Naive thymus-derived CD4-positive, alpha-beta T cell (primary cell): ENCODE measurements around the gene SKIC8. TPM values are rescaled to one million over a fixed set of nuclear protein-coding genes. Genes with fewer than 3 reads are reported as not detected.

Experiments used
- ATAC-seq: fragments of 150-1000 bp; cut with Tn5 transposase; 2 replicates; pipeline ENCODE4 v1.10.0; 2021; ENCODE audit warnings: mild to moderate bottlenecking, moderate library complexity
- CTCF ChIA-PET: fragments of 350-600 bp; sonication (Branson Sonifier 250); formaldehyde crosslinking; loops from one replicate; lab custom pipeline; 2021; ENCODE audit warnings: antibody characterized with exemption; lab: Charles Lee
- POLR2A ChIA-PET: fragments of 350-600 bp; sonication (Branson Sonifier 250); formaldehyde crosslinking; loops from one replicate; lab custom pipeline; 2021; ENCODE audit warnings: antibody characterized with exemption, inconsistent platforms; lab: Charles Lee
- DNase-seq, 9 donors: peaks; one replicate each; pipeline versions ENCODE4 v3.0.0 to v3.0.0-alpha.2; 2020 to 2022; ENCODE audit warnings: mixed read lengths in 1 of 9
- H3K27ac ChIP-seq: one replicate; pipeline ENCODE4 v1.7.0; 2013; ENCODE audit warnings: mild to moderate bottlenecking, low read depth, low read length, moderate library complexity
- H3K27me3 ChIP-seq, 2 donors: one replicate each; pipeline ENCODE4 v1.7.0; 2013; ENCODE audit warnings: low read length in 2 of 2, mild to moderate bottlenecking in 2 of 2, moderate library complexity in 2 of 2; ENCODE audit not compliant: control insufficient read depth in 2 of 2, insufficient read depth in 2 of 2
- H3K36me3 ChIP-seq, 3 experiments: 1 replicate in 2 of 3; 2 replicates in 1 of 3; pipeline ENCODE4 v1.7.0; 2013; ENCODE audit warnings: low read length in 3 of 3, mild to moderate bottlenecking in 3 of 3, moderate library complexity in 1 of 3; ENCODE audit not compliant: insufficient read depth in 3 of 3, control insufficient read depth in 2 of 3
- H3K4me1 ChIP-seq, 2 donors: one replicate each; pipeline ENCODE4 v1.7.0; 2013; ENCODE audit warnings: low read length in 2 of 2, mild to moderate bottlenecking in 2 of 2, moderate library complexity in 1 of 2; ENCODE audit not compliant: control insufficient read depth in 2 of 2, insufficient read depth in 2 of 2
- H3K4me3 ChIP-seq: 2 replicates; pipeline ENCODE4 v1.7.0; 2013; ENCODE audit warnings: mild to moderate bottlenecking, low read length
- H3K9me3 ChIP-seq, 3 experiments: 1 replicate in 2 of 3; 2 replicates in 1 of 3; pipeline ENCODE4 v1.7.0; 2013; ENCODE audit warnings: low read length in 3 of 3; ENCODE audit not compliant: control insufficient read depth in 2 of 3
- H3K27ac Mint-ChIP-seq, 9 donors: one replicate each; pipeline ENCODE4 v1.8.0; 2020 to 2022; ENCODE audit warnings: mixed read lengths in 9 of 9, mild to moderate bottlenecking in 8 of 9, moderate library complexity in 5 of 9, inconsistent platforms in 2 of 9
- H3K27me3 Mint-ChIP-seq, 5 donors: one replicate each; pipeline ENCODE4 v1.8.0; 2021 to 2022; ENCODE audit warnings: mixed read lengths in 5 of 5, mild to moderate bottlenecking in 1 of 5
- H3K36me3 Mint-ChIP-seq, 5 donors: one replicate each; pipeline ENCODE4 v1.8.0; 2020 to 2022; ENCODE audit warnings: mixed read lengths in 5 of 5, mild to moderate bottlenecking in 3 of 5, inconsistent platforms in 1 of 5
- H3K4me1 Mint-ChIP-seq, 7 donors: one replicate each; pipeline ENCODE4 v1.8.0; 2020 to 2022; ENCODE audit warnings: mixed read lengths in 7 of 7, mild to moderate bottlenecking in 3 of 7, inconsistent platforms in 1 of 7
- H3K4me3 Mint-ChIP-seq, 10 donors: one replicate each; pipeline ENCODE4 v1.8.0; 2020 to 2022; ENCODE audit warnings: mild to moderate bottlenecking in 10 of 10, mixed read lengths in 10 of 10, moderate library complexity in 6 of 10, inconsistent platforms in 2 of 10
- H3K9me3 Mint-ChIP-seq, 11 donors: one replicate each; pipeline ENCODE4 v1.8.0; 2020 to 2022; ENCODE audit warnings: mixed read lengths in 11 of 11, mild to moderate bottlenecking in 4 of 11, inconsistent platforms in 1 of 11, moderate library complexity in 1 of 11
- intact Hi-C, 2 donors: fragments of 100-400 bp; cut with micrococcal nuclease; formaldehyde crosslinking; loops; one replicate each; pipeline ENCODE4 v1.15.1; 2023
- polyA plus RNA-seq, 2 donors: library from polyadenylated mRNA; unstranded; fragments of 300-500 nt; fragmentation: Illumina TruSeq; gene quantifications; one replicate each; pipeline ENCODE4 v1.2.3, GENCODE V29; 2021
- total RNA-seq, 6 experiments: library from RNA in 5 of 6; stranded (reverse) in 5 of 6; gene quantifications; 1 replicate in 5 of 6; 2 replicates in 1 of 6; pipeline ENCODE4 v1.2.3 and lab custom pipeline; 2021 to 2026

SKIC8 gene
- total and polyA plus RNA-seq, 7 experiments from 2014 or later = 26.7 to 95.8 (median 45.4) TPM

DNA sequence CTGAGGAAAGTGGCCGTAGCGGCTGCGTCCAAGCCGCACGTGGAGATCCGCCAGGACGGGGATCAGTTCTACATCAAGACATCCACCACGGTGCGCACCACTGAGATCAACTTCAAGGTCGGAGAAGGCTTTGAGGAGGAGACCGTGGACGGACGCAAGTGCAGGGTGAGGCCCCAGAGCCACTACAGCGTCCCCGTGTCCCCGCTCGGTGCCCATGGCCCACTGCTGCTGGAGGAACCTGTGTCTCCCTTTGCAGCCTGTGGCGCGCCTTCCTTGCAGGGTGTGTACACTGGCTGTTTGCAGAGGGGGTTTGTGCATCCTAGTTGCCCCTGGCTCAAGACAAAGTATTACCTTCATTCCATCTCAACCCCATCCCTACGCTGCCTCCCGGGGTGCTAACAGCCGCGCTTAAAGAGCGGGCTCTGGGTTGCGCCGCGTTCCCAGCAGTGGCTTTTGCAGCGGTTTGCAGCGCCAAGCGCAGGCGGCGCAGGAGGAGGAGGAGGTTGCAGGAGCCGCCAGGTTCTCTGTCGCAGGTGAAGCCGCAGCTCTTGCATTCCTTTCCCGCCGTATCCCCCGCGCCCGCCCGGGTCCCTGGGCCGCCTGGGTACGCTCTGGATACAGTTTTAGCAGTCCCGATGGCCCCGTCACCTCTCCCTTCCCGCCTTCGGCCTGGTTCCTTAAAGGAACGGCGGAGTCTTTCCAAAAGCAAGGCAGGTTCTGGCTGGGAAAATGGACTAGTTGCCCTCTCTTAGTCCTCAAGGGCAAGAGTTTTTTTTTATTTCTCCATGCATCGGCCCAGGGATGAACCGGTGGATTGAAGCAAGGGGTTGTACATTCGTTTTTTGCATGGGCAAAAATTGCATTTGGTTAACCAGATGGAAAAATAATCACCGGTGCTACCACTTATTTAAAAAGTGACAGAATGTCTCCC, 41.9 kb upstream of the SKIC8 start:
- Histone ChIP-seq H3K4me3 (no peak overlapping the region), H3K9me3 (no peaks in the 10 kb centered on the region), H3K27ac (no peak overlapping the region), H3K36me3 (no peaks in the 10 kb centered on the region), H3K4me1 (no peaks in the 10 kb centered on the region), H3K27me3 (peaks cover 0 to 10% of the 10 kb centered on the region in 2 donors)
- ChIA-PET POLR2A (no interaction called here), CTCF (no interaction called here)
- ATAC-seq (no peak), DNase-seq (no peak)
- Mint-ChIP-seq H3K27ac (no peak overlapping the region), H3K9me3 (peaks cover 0 to 2% (median 0%) of the 10 kb centered on the region in 11 donors), H3K4me1 (peaks cover 0 to 9% (median 4%) of the 10 kb centered on the region in 7 donors), H3K27me3 (peaks cover 29 to 70% (median 47%) of the 10 kb centered on the region in 5 donors), H3K36me3 (no peaks in the 10 kb centered on the region), H3K4me3 (no peak overlapping the region)
- intact Hi-C loops = no loop called here

DNA sequence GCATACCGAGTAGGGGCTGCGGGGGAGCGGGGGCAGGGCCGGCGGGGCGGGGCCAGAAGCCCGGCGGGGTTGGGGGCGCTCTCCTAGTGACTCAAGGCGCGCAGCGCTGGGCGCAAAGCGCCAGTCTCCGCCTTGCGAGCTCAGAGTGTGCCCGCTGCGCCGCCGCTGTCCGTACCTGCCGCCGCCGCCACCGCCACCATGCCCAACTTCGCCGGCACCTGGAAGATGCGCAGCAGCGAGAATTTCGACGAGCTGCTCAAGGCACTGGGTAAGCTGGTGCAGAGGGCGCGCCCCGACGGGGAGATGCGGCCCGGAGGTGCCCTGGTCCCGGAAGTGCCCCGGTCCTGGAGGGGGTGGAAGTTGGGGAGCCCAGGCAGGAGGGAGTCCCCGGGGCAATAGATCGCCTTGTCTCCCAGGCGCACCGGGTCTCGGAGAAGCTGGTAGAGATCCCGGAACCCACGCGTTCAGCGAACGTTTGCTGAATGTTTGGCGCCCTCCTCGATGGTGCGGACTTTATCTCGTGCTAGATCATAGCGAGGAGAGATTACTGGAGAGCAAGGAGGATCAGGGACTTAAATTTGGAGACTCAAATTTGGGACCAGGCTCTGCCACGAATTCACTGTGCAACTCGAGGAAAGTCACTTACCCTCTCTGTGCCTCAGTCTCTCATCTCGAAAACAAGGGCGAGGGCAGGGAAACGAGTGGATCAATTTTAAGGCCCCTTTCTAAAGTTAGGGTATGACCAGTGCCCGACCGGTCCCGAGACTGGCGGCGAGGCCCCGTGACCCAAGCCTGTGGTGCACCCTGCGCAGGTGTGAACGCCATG, 41.0 kb upstream of the SKIC8 start, which contains the start of gene CRABP1:
CRABP1 (plus strand) TSS at position 123 of the 826 bp plus-strand sequence; CDS start at position 199, 76 bp downstream.
- Histone ChIP-seq H3K9me3 (no peaks in the 10 kb centered on the region), H3K4me1 (no peaks in the 10 kb centered on the region), H3K36me3 (no peaks in the 10 kb centered on the region), H3K27me3 (peaks cover 0 to 10% of the 10 kb centered on the region in 2 donors), H3K4me3 (no peak within 1 kb of the TSS), H3K27ac (no peak within 1 kb of the TSS)
- DNase-seq (no peak), ATAC-seq (no peak)
- Mint-ChIP-seq H3K4me3 (peak within 1 kb of the TSS in 2 of 10 donors; percentile 13 to 40), H3K9me3 (peaks cover 0 to 2% (median 0%) of the 10 kb centered on the region in 11 donors), H3K4me1 (peaks cover 0 to 9% (median 4%) of the 10 kb centered on the region in 7 donors), H3K27me3 (peaks cover 29 to 68% (median 47%) of the 10 kb centered on the region in 5 donors), H3K27ac (no peak within 1 kb of the TSS), H3K36me3 (no peaks in the 10 kb centered on the region)
- POLR2A ChIA-PET = no interaction called here
- CTCF ChIA-PET = no interaction called here
- intact Hi-C loops = no loop called here

GRCh38 chr15:78339559-78339958, 40.1 kb upstream of the SKIC8 start:
- no peak for DNase-seq
- no peaks in the 10 kb centered on the region for H3K4me1 ChIP-seq
- no peaks in the 10 kb centered on the region for H3K36me3 ChIP-seq
- Mint-ChIP-seq H3K36me3 (no peaks in the 10 kb centered on the region), H3K4me3 (peak overlapping the region in 2 of 10 donors; percentile 13 to 40), H3K9me3 (peaks cover 0 to 2% (median 0%) of the 10 kb centered on the region in 11 donors), H3K27me3 (peaks cover 29 to 62% (median 43%) of the 10 kb centered on the region in 5 donors), H3K4me1 (peaks cover 0 to 9% (median 4%) of the 10 kb centered on the region in 7 donors), H3K27ac (no peak overlapping the region)
- ATAC-seq = no peak
- peaks cover 0 to 10% of the 10 kb centered on the region in 2 donors for H3K27me3 ChIP-seq
- no peaks in the 10 kb centered on the region for H3K9me3 ChIP-seq
- no peak overlapping the region for H3K4me3 ChIP-seq
- ChIA-PET CTCF (no interaction called here), POLR2A (no interaction called here)
- H3K27ac ChIP-seq = no peak overlapping the region
- intact Hi-C loops = no loop called here

- ChIA-PET POLR2A (no interaction called here), CTCF (no interaction called here)
- peaks cover 29 to 59% (median 43%) of the 10 kb centered on the region in 5 donors for H3K27me3 Mint-ChIP-seq
Measured at GRCh38 chr15:78338781-78339180, 39.4 kb upstream of the SKIC8 start.

DNA sequence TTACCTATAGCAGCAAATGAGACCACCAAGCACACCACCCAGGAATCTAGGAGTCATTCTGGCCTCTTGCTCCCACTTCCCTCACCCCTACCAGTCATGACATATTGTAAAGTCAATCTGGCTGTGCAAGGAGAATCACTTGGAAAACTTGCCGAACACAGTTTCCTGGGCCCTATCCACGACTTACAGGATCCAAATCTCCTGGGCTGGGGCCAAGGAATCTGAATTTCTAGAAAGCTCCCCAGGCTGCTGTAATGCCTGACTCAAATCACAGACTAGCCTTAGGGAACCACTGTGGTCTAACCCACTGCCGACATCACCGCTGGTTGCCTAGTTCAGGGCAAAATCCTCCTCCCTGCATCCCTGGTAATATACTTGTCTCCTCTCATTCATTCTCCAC, 36.6 kb upstream of the SKIC8 start:
- H3K27ac Mint-ChIP-seq = no peak overlapping the region
- H3K4me3 Mint-ChIP-seq = no peak overlapping the region
- no peaks in the 10 kb centered on the region for H3K9me3 ChIP-seq
- no peaks in the 10 kb centered on the region for H3K36me3 ChIP-seq
- peaks cover 14 to 37% (median 24%) of the 10 kb centered on the region in 5 donors for H3K27me3 Mint-ChIP-seq
- intact Hi-C loops = no loop called here
- peaks cover 0 to 9% (median 5%) of the 10 kb centered on the region in 7 donors for H3K4me1 Mint-ChIP-seq
- peaks cover 0 to 10% of the 10 kb centered on the region in 2 donors for H3K27me3 ChIP-seq
- CTCF ChIA-PET = no interaction called here
- H3K4me3 ChIP-seq = no peak overlapping the region
- H3K4me1 ChIP-seq = no peaks in the 10 kb centered on the region
- ATAC-seq (no peak), DNase-seq (no peak)
- POLR2A ChIA-PET = no interaction called here
- H3K9me3 Mint-ChIP-seq = peaks cover 0 to 2% (median 0%) of the 10 kb centered on the region in 11 donors
- no peaks in the 10 kb centered on the region for H3K36me3 Mint-ChIP-seq
- no peak overlapping the region for H3K27ac ChIP-seq

More at GRCh38 chr15:78338781-78339180, 39.4 kb upstream of the SKIC8 start:
- no peaks in the 10 kb centered on the region for H3K36me3 ChIP-seq
- no peaks in the 10 kb centered on the region for H3K4me1 ChIP-seq
- intact Hi-C loops = no loop called here
- Mint-ChIP-seq H3K9me3 (peaks cover 0 to 2% (median 0%) of the 10 kb centered on the region in 11 donors), H3K4me3 (peak overlapping the region in 2 of 10 donors; percentile 13 to 40), H3K36me3 (no peaks in the 10 kb centered on the region), H3K27ac (no peak overlapping the region), H3K4me1 (peaks cover 0 to 9% (median 4%) of the 10 kb centered on the region in 7 donors)
- ATAC-seq = no peak
- H3K9me3 ChIP-seq = no peaks in the 10 kb centered on the region
- DNase-seq = no peak
- H3K4me3 ChIP-seq = no peak overlapping the region
- H3K27me3 ChIP-seq = peaks cover 0 to 10% of the 10 kb centered on the region in 2 donors
- H3K27ac ChIP-seq = no peak overlapping the region

GRCh38 chr15:78334845-78335244, 35.4 kb upstream of the SKIC8 start:
- CTCF ChIA-PET = no interaction called here
- Mint-ChIP-seq H3K9me3 (peaks cover 0 to 2% (median 0%) of the 10 kb centered on the region in 11 donors), H3K4me1 (peaks cover 0 to 9% (median 5%) of the 10 kb centered on the region in 7 donors), H3K36me3 (no peaks in the 10 kb centered on the region), H3K27ac (no peak overlapping the region), H3K4me3 (no peak overlapping the region), H3K27me3 (peaks cover 14 to 27% (median 23%) of the 10 kb centered on the region in 5 donors)
- Histone ChIP-seq H3K36me3 (no peaks in the 10 kb centered on the region), H3K4me1 (no peaks in the 10 kb centered on the region), H3K27ac (no peak overlapping the region), H3K27me3 (peaks cover 0 to 6% of the 10 kb centered on the region in 2 donors), H3K4me3 (no peak overlapping the region), H3K9me3 (no peaks in the 10 kb centered on the region)
- intact Hi-C loops = no loop called here
- DNase-seq (no peak), ATAC-seq (no peak)
- POLR2A ChIA-PET = no interaction called here
